Suppressor macrophage treated with lipopolysaccharide for 4 hours (primary cell): ENCODE measurements around the gene HOXA2.

Experiments used
- DNase-seq: peaks from one replicate; pipeline ENCODE4 v3.0.0-alpha.2; 2020

Gene HOXA2

GRCh38 chr7:27124902-27125689 is 22.6 kb upstream of the HOXA2 start:
- DNase-seq: no peak

GRCh38 chr7:27124096-27124901 is 21.8 kb upstream of the HOXA2 start:
- DNase-seq: no peak

GRCh38 chr7:27123477-27124053 is 21.1 kb upstream of the HOXA2 start:
- DNase-seq: no peak

- DNase-seq: no peak
Measured at GRCh38 chr7:27123007-27123476, 20.6 kb upstream of the HOXA2 start.

GRCh38 chr7:27122077-27122910 is 19.8 kb upstream of the HOXA2 start:
- DNase-seq: no peak

- DNase-seq: no peak
Measured at GRCh38 chr7:27121684-27122076, 19.2 kb upstream of the HOXA2 start.

GRCh38 chr7:27119412-27119911 is 17.0 kb upstream of the HOXA2 start:
- DNase-seq: no peak

GRCh38 chr7:27118580-27118979 is 16.1 kb upstream of the HOXA2 start:
- DNase-seq: no peak

GRCh38 chr7:27117887-27118491 is 15.5 kb upstream of the HOXA2 start:
- no peak for DNase-seq

GRCh38 chr7:27116962-27117886 is 14.7 kb upstream of the HOXA2 start:
- DNase-seq: no peak

- no peak for DNase-seq
Measured at GRCh38 chr7:27116031-27116961, 13.8 kb upstream of the HOXA2 start.

GRCh38 chr7:27115221-27116026 is 12.9 kb upstream of the HOXA2 start:
- DNase-seq: no peak

GRCh38 chr7:27114881-27115220 is 12.4 kb upstream of the HOXA2 start:
- DNase-seq: no peak

- no peak for DNase-seq
Measured at GRCh38 chr7:27113991-27114769, 11.7 kb upstream of the HOXA2 start.

GRCh38 chr7:27112955-27113949 is 10.8 kb upstream of the HOXA2 start:
- DNase-seq: no peak

GRCh38 chr7:27112361-27112760 is 9.9 kb upstream of the HOXA2 start:
- DNase-seq: no peak

GRCh38 chr7:27111751-27112277 is 9.3 kb upstream of the HOXA2 start:
- DNase-seq: no peak
